Fibroblast of lung (primary cell): ENCODE results near the gene ABLIM3. TPM values are rescaled to one million over a fixed set of nuclear protein-coding genes. Genes with fewer than 3 reads are reported as not detected.

Experiments used
- DNase-seq, 2 donors: peaks; one replicate each; pipeline versions ENCODE4 v3.0.0 to v3.0.0-alpha.2; 2010; ENCODE audit warnings: low read depth in 2 of 2
- H2AFZ ChIP-seq: 2 replicates; pipeline ENCODE4 v1.5.1; 2012; ENCODE audit warnings: low read length, control low read depth, inconsistent platforms
- H3K27ac ChIP-seq: 2 replicates; pipeline ENCODE4 v1.5.1; 2011; ENCODE audit warnings: low read length, control low read depth; ENCODE audit not compliant: insufficient read depth
- H3K27me3 ChIP-seq: 2 replicates; pipeline ENCODE4 v1.5.1; 2011; ENCODE audit warnings: mild to moderate bottlenecking, low read length; ENCODE audit not compliant: control insufficient read depth, insufficient read depth
- H3K36me3 ChIP-seq: 2 replicates; pipeline ENCODE4 v1.5.1; 2011; ENCODE audit warnings: low read length; ENCODE audit not compliant: control insufficient read depth, insufficient read depth
- H3K4me1 ChIP-seq: 2 replicates; pipeline ENCODE4 v1.5.1; 2011; ENCODE audit warnings: low read length; ENCODE audit not compliant: control insufficient read depth, insufficient read depth; ENCODE audit errors: extremely low read depth
- H3K4me2 ChIP-seq: 2 replicates; pipeline ENCODE4 v1.5.1; 2011; ENCODE audit warnings: low read length, control low read depth; ENCODE audit not compliant: insufficient read depth; ENCODE audit errors: extremely low read depth
- H3K4me3 ChIP-seq, 4 experiments: fragments of 200-600 bp in 1 of 4; sonication (generic) in 1 of 4; replicated peaks in 1 of 4; 2 replicates each; pipeline ENCODE4 v1.5.1; 2011 to 2016; ENCODE audit warnings: low read length in 4 of 4, low read depth in 3 of 4, mild to moderate bottlenecking in 3 of 4, control low read depth in 2 of 4, inconsistent platforms in 1 of 4, mixed read lengths in 1 of 4; ENCODE audit not compliant: insufficient read depth in 1 of 4; ENCODE audit errors: control extremely low read depth in 1 of 4
- H3K79me2 ChIP-seq: 2 replicates; pipeline ENCODE4 v1.5.1; 2012; ENCODE audit warnings: mild to moderate bottlenecking, low read length, inconsistent platforms; ENCODE audit not compliant: control insufficient read depth, insufficient read depth
- H3K9ac ChIP-seq: 2 replicates; pipeline ENCODE4 v1.5.1; 2011; ENCODE audit warnings: mild to moderate bottlenecking, low read length, control low read depth; ENCODE audit not compliant: insufficient read depth
- H3K9me3 ChIP-seq: 2 replicates; pipeline ENCODE4 v1.5.1; 2012; ENCODE audit warnings: low read depth, low read length; ENCODE audit not compliant: control insufficient read depth, insufficient read depth
- H4K20me1 ChIP-seq: 2 replicates; pipeline ENCODE4 v1.5.1; 2011; ENCODE audit warnings: low read length; ENCODE audit not compliant: control insufficient read depth, insufficient read depth; ENCODE audit errors: extremely low read depth
- CTCF ChIP-seq, 2 donors: IDR thresholded peaks in 1 of 2; conservative IDR thresholded peaks in 1 of 2; 1 replicate in 1 of 2; 2 replicates in 1 of 2; pipeline ENCODE4 v1.5.1; 2011 to 2012; ENCODE audit warnings: low read length in 2 of 2, control low read depth in 1 of 2, inconsistent platforms in 1 of 2, low read depth in 1 of 2, mild to moderate bottlenecking in 1 of 2
- EZH2 ChIP-seq: IDR thresholded peaks from 2 replicates; pipeline ENCODE4 v1.5.1; 2012; ENCODE audit warnings: low read length, control low read depth, mild to moderate bottlenecking; ENCODE audit errors: missing control alignments
- polyA plus RNA-seq, 2 donors: library from polyadenylated mRNA; depleted of rRNA in 1 of 2; stranded (reverse) in 1 of 2; unstranded in 1 of 2; fragments of >200 nt; gene quantifications; 2 replicates each; pipeline ENCODE4 v1.2.1, GENCODE V29; 2011 to 2012; ENCODE audit warnings: missing spikeins in 1 of 2
- total RNA-seq: library from RNA; depleted of rRNA; stranded (reverse); fragments of >200 nt; gene quantifications from 2 replicates; pipeline ENCODE4 v1.2.1, GENCODE V29; 2014

The ABLIM3 gene
- total and polyA plus RNA-seq, 2 donors (not counting 1 experiment from before 2014, with no cell fraction given): 48.1 to 49.9 TPM

- Histone ChIP-seq H3K9me3 (no peaks in the 10 kb centered on the region), H3K4me1 (peaks cover 10% of the 10 kb centered on the region), H4K20me1 (no peaks in the 10 kb centered on the region), H3K36me3 (no peaks in the 10 kb centered on the region), H3K4me2 (no peak overlapping the region), H2AFZ (no peak overlapping the region), H3K4me3 (no peak overlapping the region), H3K79me2 (no peaks in the 10 kb centered on the region), H3K27me3 (no peaks in the 10 kb centered on the region), H3K27ac (no peak overlapping the region), H3K9ac (no peak overlapping the region)
- TF ChIP-seq EZH2 (no peak), CTCF (conservative IDR thresholded peaks at IDR 0.05 in 1 of 2, IDR thresholded peaks at IDR 0.05 in 1 of 2; ENCODE audit: low read depth in 1 of 2, low read length in 2 of 2) (no peak)
- no peak for DNase-seq
Measured at GRCh38 chr5:149282966-149283332, 141.7 kb downstream of the ABLIM3 start.

- Histone ChIP-seq H3K36me3 (no peaks in the 10 kb centered on the region), H3K4me1 (peaks cover 10% of the 10 kb centered on the region), H3K9me3 (no peaks in the 10 kb centered on the region), H3K27ac (peak overlapping the region; percentile 31), H2AFZ (peak overlapping the region; percentile 26), H4K20me1 (no peaks in the 10 kb centered on the region), H3K9ac (no peak overlapping the region), H3K79me2 (no peaks in the 10 kb centered on the region), H3K4me3 (no peak overlapping the region), H3K27me3 (no peaks in the 10 kb centered on the region), H3K4me2 (peak overlapping the region; percentile 66)
- TF ChIP-seq EZH2 (no peak), CTCF (conservative IDR thresholded peaks at IDR 0.05 in 1 of 2, IDR thresholded peaks at IDR 0.05 in 1 of 2; ENCODE audit: low read depth in 1 of 2, low read length in 2 of 2) (no peak)
- no peak for DNase-seq
Measured at GRCh38 chr5:149283626-149284480, 142.6 kb downstream of the ABLIM3 start.

DNA sequence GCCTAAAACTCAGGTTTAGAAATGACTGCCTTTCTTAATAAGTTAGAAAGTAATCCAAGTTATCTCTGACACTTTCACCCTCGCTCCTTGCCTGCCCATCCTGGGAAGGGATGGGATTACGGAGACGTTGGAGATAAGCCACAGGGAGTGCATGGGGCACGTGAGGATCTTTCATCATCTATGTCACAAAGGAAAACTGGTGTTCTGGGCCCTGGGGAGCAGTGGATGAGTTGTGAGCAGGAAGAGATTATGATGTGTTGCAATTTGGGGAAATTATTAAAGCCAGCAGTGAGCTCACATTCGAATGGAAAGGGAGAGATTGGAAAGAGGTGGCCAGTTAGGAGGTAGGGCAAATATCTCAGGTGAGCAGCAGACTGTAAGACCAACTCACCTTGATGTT lies 143.2 kb downstream of the ABLIM3 start:
- Histone ChIP-seq H3K36me3 (no peaks in the 10 kb centered on the region), H3K79me2 (no peaks in the 10 kb centered on the region), H3K4me2 (peak overlapping the region; percentile 66)

More for the DNA sequence above, 143.2 kb downstream of the ABLIM3 start:
- TF ChIP-seq CTCF (conservative IDR thresholded peaks at IDR 0.05 in 1 of 2, IDR thresholded peaks at IDR 0.05 in 1 of 2; ENCODE audit: low read depth in 1 of 2, low read length in 2 of 2) (no peak), EZH2 (no peak)
- H4K20me1 ChIP-seq: no peaks in the 10 kb centered on the region
- peak overlapping the region; percentile 63 for H2AFZ ChIP-seq
- H3K4me3 ChIP-seq: no peak overlapping the region
- peak in 1 of 2 donors; percentile 31 for DNase-seq
- no peaks in the 10 kb centered on the region for H3K9me3 ChIP-seq
- peaks cover 10% of the 10 kb centered on the region for H3K4me1 ChIP-seq
- H3K27me3 ChIP-seq: no peaks in the 10 kb centered on the region
- no peak overlapping the region for H3K27ac ChIP-seq
- H3K9ac ChIP-seq: no peak overlapping the region
